ENCODE measurements around the gene DRP2.

The DRP2 gene

DNA sequence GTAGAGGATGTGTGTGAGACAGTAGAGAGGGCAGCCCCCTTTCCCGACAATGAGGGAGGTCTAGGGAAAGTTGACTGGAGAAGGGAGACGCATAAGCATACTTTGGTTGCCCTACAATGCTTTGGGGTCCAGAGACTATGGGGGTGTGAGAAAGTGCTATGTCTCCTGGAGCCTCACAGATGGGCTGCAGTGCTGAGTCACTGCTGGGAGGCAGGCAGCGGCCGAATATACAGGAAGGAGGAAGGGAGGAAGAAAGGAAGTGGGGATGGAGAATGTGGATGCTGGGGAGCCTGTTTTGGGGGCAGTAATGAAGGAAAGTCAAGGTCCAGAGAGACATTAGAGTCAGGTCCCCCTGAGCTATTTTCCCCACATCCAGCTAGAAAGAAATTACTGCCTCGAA lies 12.7 kb downstream of the DRP2 start:
- DNase-seq (ENCODE audit: low read depth, low spot score): no peak
- H3K4me3 ChIP-seq (ENCODE audit: low read depth, low read length): no peak overlapping the region
- in situ Hi-C loops (cut with HindIII; ENCODE audit: low sequenced_read_pairs): no loop called here
- TF ChIP-seq, protein P1, sequence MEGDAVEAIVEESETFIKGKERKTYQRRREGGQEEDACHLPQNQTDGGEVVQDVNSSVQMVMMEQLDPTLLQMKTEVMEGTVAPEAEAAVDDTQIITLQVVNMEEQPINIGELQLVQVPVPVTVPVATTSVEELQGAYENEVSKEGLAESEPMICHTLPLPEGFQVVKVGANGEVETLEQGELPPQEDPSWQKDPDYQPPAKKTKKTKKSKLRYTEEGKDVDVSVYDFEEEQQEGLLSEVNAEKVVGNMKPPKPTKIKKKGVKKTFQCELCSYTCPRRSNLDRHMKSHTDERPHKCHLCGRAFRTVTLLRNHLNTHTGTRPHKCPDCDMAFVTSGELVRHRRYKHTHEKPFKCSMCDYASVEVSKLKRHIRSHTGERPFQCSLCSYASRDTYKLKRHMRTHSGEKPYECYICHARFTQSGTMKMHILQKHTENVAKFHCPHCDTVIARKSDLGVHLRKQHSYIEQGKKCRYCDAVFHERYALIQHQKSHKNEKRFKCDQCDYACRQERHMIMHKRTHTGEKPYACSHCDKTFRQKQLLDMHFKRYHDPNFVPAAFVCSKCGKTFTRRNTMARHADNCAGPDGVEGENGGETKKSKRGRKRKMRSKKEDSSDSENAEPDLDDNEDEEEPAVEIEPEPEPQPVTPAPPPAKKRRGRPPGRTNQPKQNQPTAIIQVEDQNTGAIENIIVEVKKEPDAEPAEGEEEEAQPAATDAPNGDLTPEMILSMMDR (IDR thresholded peaks at IDR 0.05; ENCODE audit: low read depth, low read length): no peak

GRCh38 chrX:101237041-101237440 lies 17.5 kb downstream of the DRP2 start:
- in situ Hi-C loops (cut with HindIII; ENCODE audit: low sequenced_read_pairs): no loop called here

DNA sequence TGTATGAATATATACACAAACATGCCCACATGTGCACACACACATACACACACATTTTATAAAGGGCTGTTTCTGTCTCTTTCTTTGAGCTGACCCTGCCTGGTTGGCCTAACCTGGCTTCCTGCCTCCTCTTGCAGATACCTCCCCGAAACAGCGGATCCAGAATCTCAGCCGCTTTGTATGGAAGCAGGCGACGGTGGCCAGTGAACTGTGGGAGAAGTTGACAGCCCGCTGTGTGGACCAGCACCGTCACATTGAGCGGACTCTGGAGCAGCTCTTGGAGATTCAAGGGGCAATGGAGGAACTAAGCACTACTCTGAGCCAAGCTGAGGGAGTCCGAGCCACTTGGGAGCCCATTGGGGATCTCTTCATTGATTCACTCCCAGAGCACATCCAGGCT lies 21.9 kb downstream of the DRP2 start:
- H3K4me3 ChIP-seq (ENCODE audit: low read depth, low read length): no peak overlapping the region
- in situ Hi-C loops (cut with HindIII; ENCODE audit: low sequenced_read_pairs): no loop called here
- no peak for DNase-seq (ENCODE audit: low read depth, low spot score)
- TF ChIP-seq, protein P1 (IDR thresholded peaks at IDR 0.05; ENCODE audit: low read depth, low read length): no peak

More at GRCh38 chrX:101237041-101237440, 17.5 kb downstream of the DRP2 start:
- no peak for DNase-seq (ENCODE audit: low read depth, low spot score)
- TF ChIP-seq, protein P1 (IDR thresholded peaks at IDR 0.05; ENCODE audit: low read depth, low read length): no peak
- H3K4me3 ChIP-seq (ENCODE audit: low read depth, low read length): no peak overlapping the region

DNA sequence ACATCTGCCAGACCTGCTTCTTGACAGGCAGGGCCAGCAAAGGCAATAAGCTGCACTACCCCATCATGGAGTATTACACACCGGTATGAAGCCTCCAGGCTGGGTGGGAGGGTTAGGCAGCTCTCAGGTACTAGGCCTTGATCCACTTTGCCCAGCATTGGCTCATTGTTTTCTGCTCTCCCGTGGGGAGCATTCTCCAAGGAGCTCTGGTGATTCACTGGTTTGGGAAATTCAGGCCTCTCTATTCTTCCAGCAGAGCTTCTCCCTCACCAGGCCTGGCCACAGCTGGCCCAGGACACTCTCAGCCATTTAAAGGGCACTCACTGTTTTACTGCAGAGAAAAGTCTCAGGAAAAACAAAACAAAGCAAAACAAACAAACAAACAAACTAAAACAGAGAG lies 33.0 kb downstream of the DRP2 start:
- TF ChIP-seq, protein P1 (IDR thresholded peaks at IDR 0.05; ENCODE audit: low read depth, low read length): no peak
- H3K4me3 ChIP-seq (ENCODE audit: low read depth, low read length): no peak overlapping the region
- DNase-seq (ENCODE audit: low read depth, low spot score): peak; percentile 7
- in situ Hi-C loops (cut with HindIII; ENCODE audit: low sequenced_read_pairs): no loop called here

- H3K4me3 ChIP-seq (ENCODE audit: low read depth, low read length): no peak overlapping the region
- DNase-seq (ENCODE audit: low read depth, low spot score): peak; percentile 56
- TF ChIP-seq, protein P1 (IDR thresholded peaks at IDR 0.05; ENCODE audit: low read depth, low read length): no peak
- in situ Hi-C loops (cut with HindIII; ENCODE audit: low sequenced_read_pairs): no loop called here
These were observed 38.1 kb downstream of the DRP2 start for GRCh38 chrX:101257448-101258258.

DNA sequence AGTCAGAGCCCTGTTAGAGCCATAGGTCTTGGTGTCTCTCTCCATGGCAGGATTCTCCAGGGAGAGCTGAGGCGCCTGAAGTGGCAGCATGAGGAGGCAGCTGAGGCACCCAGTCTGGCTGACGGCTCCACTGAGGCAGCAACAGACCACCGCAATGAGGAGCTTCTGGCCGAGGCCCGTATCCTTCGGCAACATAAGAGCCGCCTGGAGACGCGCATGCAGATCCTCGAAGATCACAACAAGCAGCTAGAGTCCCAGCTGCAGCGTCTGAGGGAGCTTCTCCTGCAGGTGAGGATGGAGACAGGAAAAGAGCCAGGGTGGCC lies 38.6 kb downstream of the DRP2 start:
- in situ Hi-C loops (cut with HindIII; ENCODE audit: low sequenced_read_pairs): no loop called here
- no peak for DNase-seq (ENCODE audit: low read depth, low spot score)
- no peak overlapping the region for H3K4me3 ChIP-seq (ENCODE audit: low read depth, low read length)
- TF ChIP-seq, protein P1 (IDR thresholded peaks at IDR 0.05; ENCODE audit: low read depth, low read length): no peak

Data from astrocyte of the spinal cord (primary cell).